ENCODE data around the gene ZNF322. TPM values are rescaled to one million over a fixed set of nuclear protein-coding genes. Genes with fewer than 3 reads are reported as not detected.

The ZNF322 gene
- total and polyA plus RNA-seq, 4 donors: 3.3 to 9.0 (median 6.8) TPM

DNA sequence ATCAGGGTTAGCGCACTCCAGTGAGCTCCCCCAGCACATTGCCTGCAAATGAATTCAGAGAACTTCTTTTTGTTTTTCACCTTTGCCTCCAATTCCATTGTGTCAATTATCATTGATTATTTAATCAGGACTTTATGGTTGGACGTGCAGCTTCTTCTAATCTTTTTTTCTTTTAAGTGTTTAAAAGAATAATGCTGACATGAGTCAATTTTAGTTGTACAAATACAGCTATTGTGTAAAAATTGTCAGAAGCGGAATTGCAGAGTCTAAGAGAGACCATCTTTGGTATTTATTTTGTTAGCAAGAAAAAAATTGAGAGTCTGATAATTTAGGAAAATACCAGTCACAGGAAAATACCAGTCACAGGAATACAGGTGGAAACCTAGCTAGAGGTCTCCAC, 57.3 kb downstream of the ZNF322 start:
- TF ChIP-seq, protein P1, sequence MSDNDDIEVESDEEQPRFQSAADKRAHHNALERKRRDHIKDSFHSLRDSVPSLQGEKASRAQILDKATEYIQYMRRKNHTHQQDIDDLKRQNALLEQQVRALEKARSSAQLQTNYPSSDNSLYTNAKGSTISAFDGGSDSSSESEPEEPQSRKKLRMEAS (IDR thresholded peaks at IDR 0.05): no peak
- Histone ChIP-seq H3K9ac (ENCODE audit: low read depth in 1 of 2, low read length in 2 of 2) (no peak overlapping the region), H3K36me3 (ENCODE audit: control insufficient read depth in 4 of 4, insufficient read depth in 3 of 4, low read depth in 1 of 4, low read length in 3 of 4) (peaks cover 6 to 17% (median 11%) of the 10 kb centered on the region in 4 donors), H3K27me3 (ENCODE audit: control insufficient read depth in 4 of 4, insufficient read depth in 4 of 4, low read length in 3 of 4) (no peaks in the 10 kb centered on the region), H3K4me3 (ENCODE audit: low read depth in 1 of 3, low read length in 3 of 3) (no peak overlapping the region), H3K4me1 (ENCODE audit: control insufficient read depth in 4 of 4, insufficient read depth in 4 of 4, low read length in 3 of 4) (peaks cover 5 to 13% (median 8%) of the 10 kb centered on the region in 4 donors), H3K27ac (ENCODE audit: low read depth in 1 of 2, low read length in 2 of 2) (no peak overlapping the region), H3K9me3 (ENCODE audit: control insufficient read depth in 4 of 4, low read length in 3 of 4) (no peaks in the 10 kb centered on the region)
- WGBS: 78% methylated on average over 3 of the region's 3 CpGs
- no peak for DNase-seq (ENCODE audit: low spot score)

DNA sequence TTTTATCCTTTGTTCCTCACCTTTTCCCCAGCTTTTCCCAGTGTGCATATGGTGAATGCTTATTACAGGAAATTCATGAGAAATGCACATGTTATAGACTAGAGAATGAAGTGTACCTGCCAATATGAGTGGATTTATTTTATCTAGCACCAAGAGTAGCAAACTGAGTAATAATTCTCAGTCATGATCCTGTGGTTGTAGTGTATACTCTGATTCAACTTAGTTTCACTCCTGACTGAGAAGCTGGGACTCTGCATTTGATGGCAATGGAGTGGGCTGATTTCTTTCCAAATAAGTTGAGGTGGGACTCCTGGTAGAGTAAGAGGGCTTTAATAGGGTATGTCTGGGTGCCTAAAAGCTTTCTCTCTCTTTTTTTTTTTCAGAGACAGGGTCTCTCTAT, 58.8 kb downstream of the ZNF322 start:
- Histone ChIP-seq H3K4me3 (ENCODE audit: low read depth in 1 of 3, low read length in 3 of 3) (no peak overlapping the region), H3K4me1 (ENCODE audit: control insufficient read depth in 4 of 4, insufficient read depth in 4 of 4, low read length in 3 of 4) (peaks cover 5 to 16% (median 11%) of the 10 kb centered on the region in 4 donors), H3K27ac (ENCODE audit: low read depth in 1 of 2, low read length in 2 of 2) (no peak overlapping the region), H3K9ac (ENCODE audit: low read depth in 1 of 2, low read length in 2 of 2) (no peak overlapping the region), H3K27me3 (ENCODE audit: control insufficient read depth in 4 of 4, insufficient read depth in 4 of 4, low read length in 3 of 4) (no peaks in the 10 kb centered on the region), H3K9me3 (ENCODE audit: control insufficient read depth in 4 of 4, low read length in 3 of 4) (no peaks in the 10 kb centered on the region), H3K36me3 (ENCODE audit: control insufficient read depth in 4 of 4, insufficient read depth in 3 of 4, low read depth in 1 of 4, low read length in 3 of 4) (peaks cover 6 to 17% (median 11%) of the 10 kb centered on the region in 4 donors)
- DNase-seq (ENCODE audit: low spot score): no peak
- TF ChIP-seq, protein P2, sequence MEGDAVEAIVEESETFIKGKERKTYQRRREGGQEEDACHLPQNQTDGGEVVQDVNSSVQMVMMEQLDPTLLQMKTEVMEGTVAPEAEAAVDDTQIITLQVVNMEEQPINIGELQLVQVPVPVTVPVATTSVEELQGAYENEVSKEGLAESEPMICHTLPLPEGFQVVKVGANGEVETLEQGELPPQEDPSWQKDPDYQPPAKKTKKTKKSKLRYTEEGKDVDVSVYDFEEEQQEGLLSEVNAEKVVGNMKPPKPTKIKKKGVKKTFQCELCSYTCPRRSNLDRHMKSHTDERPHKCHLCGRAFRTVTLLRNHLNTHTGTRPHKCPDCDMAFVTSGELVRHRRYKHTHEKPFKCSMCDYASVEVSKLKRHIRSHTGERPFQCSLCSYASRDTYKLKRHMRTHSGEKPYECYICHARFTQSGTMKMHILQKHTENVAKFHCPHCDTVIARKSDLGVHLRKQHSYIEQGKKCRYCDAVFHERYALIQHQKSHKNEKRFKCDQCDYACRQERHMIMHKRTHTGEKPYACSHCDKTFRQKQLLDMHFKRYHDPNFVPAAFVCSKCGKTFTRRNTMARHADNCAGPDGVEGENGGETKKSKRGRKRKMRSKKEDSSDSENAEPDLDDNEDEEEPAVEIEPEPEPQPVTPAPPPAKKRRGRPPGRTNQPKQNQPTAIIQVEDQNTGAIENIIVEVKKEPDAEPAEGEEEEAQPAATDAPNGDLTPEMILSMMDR (IDR thresholded peaks at IDR 0.05; ENCODE audit: low read depth, low read length, missing input control): no peak
- TF ChIP-seq FOXA1 (IDR thresholded peaks at IDR 0.05) (no peak), RXRA (IDR thresholded peaks at IDR 0.05) (no peak), RAD21 (IDR thresholded peaks at IDR 0.05) (no peak), GABPA (IDR thresholded peaks at IDR 0.05 in 1 of 2, conservative IDR thresholded peaks at IDR 0.05 in 1 of 2) (no peak), HNF4G (IDR thresholded peaks at IDR 0.05) (no peak), EGR1 (IDR thresholded peaks at IDR 0.05; ENCODE audit: low read depth in 2 of 2) (no peak), FOXA2 (IDR thresholded peaks at IDR 0.05) (no peak), JUND (IDR thresholded peaks at IDR 0.05) (no peak), NR2F2 (IDR thresholded peaks at IDR 0.05) (no peak), TAF1 (conservative IDR thresholded peaks at IDR 0.05) (no peak), SP1 (IDR thresholded peaks at IDR 0.05) (no peak), YY1 (IDR thresholded peaks at IDR 0.05) (no peak)
- TF ChIP-seq, protein P3, sequence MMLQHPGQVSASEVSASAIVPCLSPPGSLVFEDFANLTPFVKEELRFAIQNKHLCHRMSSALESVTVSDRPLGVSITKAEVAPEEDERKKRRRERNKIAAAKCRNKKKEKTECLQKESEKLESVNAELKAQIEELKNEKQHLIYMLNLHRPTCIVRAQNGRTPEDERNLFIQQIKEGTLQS (IDR thresholded peaks at IDR 0.05): no peak
- TF ChIP-seq, protein P1 (IDR thresholded peaks at IDR 0.05): no peak
- TF ChIP-seq, protein P4, sequence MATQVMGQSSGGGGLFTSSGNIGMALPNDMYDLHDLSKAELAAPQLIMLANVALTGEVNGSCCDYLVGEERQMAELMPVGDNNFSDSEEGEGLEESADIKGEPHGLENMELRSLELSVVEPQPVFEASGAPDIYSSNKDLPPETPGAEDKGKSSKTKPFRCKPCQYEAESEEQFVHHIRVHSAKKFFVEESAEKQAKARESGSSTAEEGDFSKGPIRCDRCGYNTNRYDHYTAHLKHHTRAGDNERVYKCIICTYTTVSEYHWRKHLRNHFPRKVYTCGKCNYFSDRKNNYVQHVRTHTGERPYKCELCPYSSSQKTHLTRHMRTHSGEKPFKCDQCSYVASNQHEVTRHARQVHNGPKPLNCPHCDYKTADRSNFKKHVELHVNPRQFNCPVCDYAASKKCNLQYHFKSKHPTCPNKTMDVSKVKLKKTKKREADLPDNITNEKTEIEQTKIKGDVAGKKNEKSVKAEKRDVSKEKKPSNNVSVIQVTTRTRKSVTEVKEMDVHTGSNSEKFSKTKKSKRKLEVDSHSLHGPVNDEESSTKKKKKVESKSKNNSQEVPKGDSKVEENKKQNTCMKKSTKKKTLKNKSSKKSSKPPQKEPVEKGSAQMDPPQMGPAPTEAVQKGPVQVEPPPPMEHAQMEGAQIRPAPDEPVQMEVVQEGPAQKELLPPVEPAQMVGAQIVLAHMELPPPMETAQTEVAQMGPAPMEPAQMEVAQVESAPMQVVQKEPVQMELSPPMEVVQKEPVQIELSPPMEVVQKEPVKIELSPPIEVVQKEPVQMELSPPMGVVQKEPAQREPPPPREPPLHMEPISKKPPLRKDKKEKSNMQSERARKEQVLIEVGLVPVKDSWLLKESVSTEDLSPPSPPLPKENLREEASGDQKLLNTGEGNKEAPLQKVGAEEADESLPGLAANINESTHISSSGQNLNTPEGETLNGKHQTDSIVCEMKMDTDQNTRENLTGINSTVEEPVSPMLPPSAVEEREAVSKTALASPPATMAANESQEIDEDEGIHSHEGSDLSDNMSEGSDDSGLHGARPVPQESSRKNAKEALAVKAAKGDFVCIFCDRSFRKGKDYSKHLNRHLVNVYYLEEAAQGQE (IDR thresholded peaks at IDR 0.05): no peak
- TF ChIP-seq, protein P5, sequence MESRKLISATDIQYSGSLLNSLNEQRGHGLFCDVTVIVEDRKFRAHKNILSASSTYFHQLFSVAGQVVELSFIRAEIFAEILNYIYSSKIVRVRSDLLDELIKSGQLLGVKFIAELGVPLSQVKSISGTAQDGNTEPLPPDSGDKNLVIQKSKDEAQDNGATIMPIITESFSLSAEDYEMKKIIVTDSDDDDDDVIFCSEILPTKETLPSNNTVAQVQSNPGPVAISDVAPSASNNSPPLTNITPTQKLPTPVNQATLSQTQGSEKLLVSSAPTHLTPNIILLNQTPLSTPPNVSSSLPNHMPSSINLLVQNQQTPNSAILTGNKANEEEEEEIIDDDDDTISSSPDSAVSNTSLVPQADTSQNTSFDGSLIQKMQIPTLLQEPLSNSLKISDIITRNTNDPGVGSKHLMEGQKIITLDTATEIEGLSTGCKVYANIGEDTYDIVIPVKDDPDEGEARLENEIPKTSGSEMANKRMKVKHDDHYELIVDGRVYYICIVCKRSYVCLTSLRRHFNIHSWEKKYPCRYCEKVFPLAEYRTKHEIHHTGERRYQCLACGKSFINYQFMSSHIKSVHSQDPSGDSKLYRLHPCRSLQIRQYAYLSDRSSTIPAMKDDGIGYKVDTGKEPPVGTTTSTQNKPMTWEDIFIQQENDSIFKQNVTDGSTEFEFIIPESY (IDR thresholded peaks at IDR 0.05): no peak

All from liver (tissue), 9 donors.